ENCODE measurements around the gene ARHGEF33. TPM values are rescaled to one million over a fixed set of nuclear protein-coding genes. Genes with fewer than 3 reads are reported as not detected.

The ARHGEF33 gene
- total RNA-seq, 1 donor from 2014 or later = 2.5 TPM

DNA sequence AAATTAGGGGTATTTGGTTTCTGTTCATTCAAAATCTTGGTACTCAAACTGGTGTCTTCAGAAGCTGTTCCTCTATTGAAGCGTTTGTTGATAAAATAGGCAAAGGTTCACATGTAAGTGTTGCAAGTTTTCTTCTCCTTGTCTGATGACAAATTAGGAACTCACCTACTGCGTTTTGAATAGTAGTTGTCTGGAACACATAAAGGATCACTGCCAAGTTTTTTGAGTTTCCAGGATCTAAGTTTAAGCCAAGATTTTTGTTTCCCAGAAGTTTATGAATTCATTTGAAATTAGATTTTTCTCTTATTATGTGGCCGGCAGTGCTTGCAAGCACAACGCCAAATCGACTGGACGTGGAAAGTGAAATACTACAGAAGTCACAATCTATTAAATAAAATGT lies 85.4 kb downstream of the ARHGEF33 start:
- TF ChIP-seq EZH2 (IDR thresholded peaks at IDR 0.05) (no peak), EZH2phosphoT487 (IDR thresholded peaks at IDR 0.05) (no peak)
- TF ChIP-seq, protein P1, sequence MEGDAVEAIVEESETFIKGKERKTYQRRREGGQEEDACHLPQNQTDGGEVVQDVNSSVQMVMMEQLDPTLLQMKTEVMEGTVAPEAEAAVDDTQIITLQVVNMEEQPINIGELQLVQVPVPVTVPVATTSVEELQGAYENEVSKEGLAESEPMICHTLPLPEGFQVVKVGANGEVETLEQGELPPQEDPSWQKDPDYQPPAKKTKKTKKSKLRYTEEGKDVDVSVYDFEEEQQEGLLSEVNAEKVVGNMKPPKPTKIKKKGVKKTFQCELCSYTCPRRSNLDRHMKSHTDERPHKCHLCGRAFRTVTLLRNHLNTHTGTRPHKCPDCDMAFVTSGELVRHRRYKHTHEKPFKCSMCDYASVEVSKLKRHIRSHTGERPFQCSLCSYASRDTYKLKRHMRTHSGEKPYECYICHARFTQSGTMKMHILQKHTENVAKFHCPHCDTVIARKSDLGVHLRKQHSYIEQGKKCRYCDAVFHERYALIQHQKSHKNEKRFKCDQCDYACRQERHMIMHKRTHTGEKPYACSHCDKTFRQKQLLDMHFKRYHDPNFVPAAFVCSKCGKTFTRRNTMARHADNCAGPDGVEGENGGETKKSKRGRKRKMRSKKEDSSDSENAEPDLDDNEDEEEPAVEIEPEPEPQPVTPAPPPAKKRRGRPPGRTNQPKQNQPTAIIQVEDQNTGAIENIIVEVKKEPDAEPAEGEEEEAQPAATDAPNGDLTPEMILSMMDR (IDR thresholded peaks at IDR 0.05) = no peak
- no peak overlapping the region for H3K27ac ChIP-seq
- no peaks in the 10 kb centered on the region for H3K4me1 Mint-ChIP-seq

DNA sequence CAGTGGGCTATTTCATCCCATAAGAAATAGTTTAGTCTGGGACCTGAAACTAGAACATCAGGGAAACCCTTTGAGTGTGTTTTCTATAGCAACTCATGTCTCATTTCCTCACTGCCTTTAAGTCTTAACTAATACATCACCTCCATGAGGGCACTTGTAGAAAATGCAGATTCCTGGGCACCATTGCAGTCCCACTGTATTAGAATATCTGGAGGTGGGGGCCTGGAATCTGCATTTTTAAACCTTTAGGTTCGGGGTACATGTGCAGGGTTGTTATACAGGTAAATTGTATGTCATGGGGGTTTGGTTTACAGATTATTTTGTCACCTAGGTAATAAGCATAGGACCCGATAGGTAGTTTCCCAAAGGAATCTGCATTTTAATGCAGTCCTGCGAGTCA lies 87.4 kb downstream of the ARHGEF33 start:
- no peaks in the 10 kb centered on the region for H3K27me3 ChIP-seq
- no peaks in the 10 kb centered on the region for H3K79me2 ChIP-seq (ENCODE audit: low read depth)
- H2AFZ ChIP-seq (replicated peaks) = no peak overlapping the region
- H3K36me3 ChIP-seq = no peaks in the 10 kb centered on the region
- H3K9ac ChIP-seq = no peak overlapping the region
- no peaks in the 10 kb centered on the region for H3K4me1 ChIP-seq
- no peak overlapping the region for H3K27ac Mint-ChIP-seq
- no peaks in the 10 kb centered on the region for H4K20me1 ChIP-seq (ENCODE audit: low read depth)
- H3K4me2 ChIP-seq = no peak overlapping the region
- no peak overlapping the region for H3K4me3 Mint-ChIP-seq
- H3K9me3 Mint-ChIP-seq = no peaks in the 10 kb centered on the region
- H3K4me3 ChIP-seq = no peak overlapping the region
- H3K27me3 Mint-ChIP-seq (ENCODE audit: insufficient read depth, low read depth) = peaks cover 2% of the 10 kb centered on the region
- no peak for DNase-seq (ENCODE audit: low spot score)
- TF ChIP-seq EZH2 (IDR thresholded peaks at IDR 0.05) = no peak
- TF ChIP-seq, protein P1 (IDR thresholded peaks at IDR 0.05) = no peak
- H3F3A ChIP-seq (ENCODE audit: low read depth) = no peaks in the 10 kb centered on the region
- H3K36me3 Mint-ChIP-seq = peaks cover 2% of the 10 kb centered on the region
- H3K9me3 ChIP-seq (ENCODE audit: low read depth) = no peaks in the 10 kb centered on the region
- H3K27ac ChIP-seq = no peak overlapping the region
- no peaks in the 10 kb centered on the region for H3K4me1 Mint-ChIP-seq

More for the DNA sequence above, 85.4 kb downstream of the ARHGEF33 start:
- Mint-ChIP-seq H3K9me3 (no peaks in the 10 kb centered on the region), H3K36me3 (peaks cover 2% of the 10 kb centered on the region), H3K27ac (no peak overlapping the region), H3K27me3 (ENCODE audit: insufficient read depth, low read depth) (peaks cover 2% of the 10 kb centered on the region), H3K4me3 (no peak overlapping the region)
- no peaks in the 10 kb centered on the region for H3K36me3 ChIP-seq
- no peaks in the 10 kb centered on the region for H3K9me3 ChIP-seq (ENCODE audit: low read depth)
- H3K27me3 ChIP-seq = no peaks in the 10 kb centered on the region
- no peaks in the 10 kb centered on the region for H3K4me1 ChIP-seq
- no peak for DNase-seq (ENCODE audit: low spot score)
- no peak overlapping the region for H2AFZ ChIP-seq (replicated peaks)
- no peak overlapping the region for H3K9ac ChIP-seq
- H3K79me2 ChIP-seq (ENCODE audit: low read depth) = no peaks in the 10 kb centered on the region
- H4K20me1 ChIP-seq (ENCODE audit: low read depth) = no peaks in the 10 kb centered on the region
- H3K4me3 ChIP-seq = no peak overlapping the region
- H3K4me2 ChIP-seq = no peak overlapping the region
- H3F3A ChIP-seq (ENCODE audit: low read depth) = no peaks in the 10 kb centered on the region

GRCh38 chr2:38978296-38978903 lies 88.7 kb downstream of the ARHGEF33 start:
- H3K4me2 ChIP-seq = no peak overlapping the region
- H3K36me3 ChIP-seq = no peaks in the 10 kb centered on the region
- no peaks in the 10 kb centered on the region for H4K20me1 ChIP-seq (ENCODE audit: low read depth)
- H3K4me1 ChIP-seq = no peaks in the 10 kb centered on the region
- peak overlapping the region; percentile 36 for H3K27ac Mint-ChIP-seq
- H3K36me3 Mint-ChIP-seq = peaks cover 2% of the 10 kb centered on the region
- no peak overlapping the region for H3K4me3 Mint-ChIP-seq
- TF ChIP-seq, protein P1 (IDR thresholded peaks at IDR 0.05) = no peak
- no peak for TF ChIP-seq EZH2 (IDR thresholded peaks at IDR 0.05)
- no peak for TF ChIP-seq EZH2phosphoT487 (IDR thresholded peaks at IDR 0.05)
- no peak for DNase-seq (ENCODE audit: low spot score)
- no peaks in the 10 kb centered on the region for H3K9me3 Mint-ChIP-seq
- no peaks in the 10 kb centered on the region for H3K27me3 ChIP-seq
- H3K4me3 ChIP-seq = no peak overlapping the region
- no peak overlapping the region for H3K27ac ChIP-seq
- H3F3A ChIP-seq (ENCODE audit: low read depth) = no peaks in the 10 kb centered on the region
- H3K79me2 ChIP-seq (ENCODE audit: low read depth) = no peaks in the 10 kb centered on the region
- H2AFZ ChIP-seq (replicated peaks) = no peak overlapping the region
- no peaks in the 10 kb centered on the region for H3K9me3 ChIP-seq (ENCODE audit: low read depth)
- no peaks in the 10 kb centered on the region for H3K4me1 Mint-ChIP-seq
- no peak overlapping the region for H3K9ac ChIP-seq
- H3K27me3 Mint-ChIP-seq (ENCODE audit: insufficient read depth, low read depth) = peaks cover 2% of the 10 kb centered on the region

Measured in neural progenitor cell (in vitro differentiated cells).